ENCODE data around the gene NXPE2.

The NXPE2 gene

DNA sequence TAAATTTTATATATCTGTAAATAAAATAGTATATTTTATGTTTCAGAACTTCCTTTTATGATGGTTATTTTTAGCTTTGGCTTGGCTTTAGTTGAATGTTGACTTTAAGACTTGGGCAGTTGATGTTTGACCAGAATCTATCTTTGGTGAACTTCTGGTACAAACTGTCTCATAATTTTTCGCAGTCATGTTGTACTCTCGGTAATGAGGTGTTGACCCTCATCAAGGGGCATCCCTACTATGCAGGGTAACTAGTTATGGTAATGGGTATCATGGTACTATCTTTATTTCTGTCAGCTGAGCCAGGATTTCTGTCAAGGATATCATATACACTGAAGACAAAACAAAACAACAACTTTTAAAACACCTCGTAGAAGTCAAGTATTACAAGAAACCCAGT lies 67.7 kb downstream of the NXPE2 start:
- no peak for DNase-seq

All from NCI-H82 (cell line).